H9 (cell line): ENCODE results near the gene MFSD11. TPM values are rescaled to one million over a fixed set of nuclear protein-coding genes. Genes with fewer than 3 reads are reported as not detected.
"Not testable (repeated sequence)": the region's sequence is repeated elsewhere in the genome, so short reads cannot be mapped to it uniquely, and the experiment has no call there.

Experiments
- DNase-seq: peaks from one replicate; pipeline ENCODE4 v3.0.0-alpha.2; 2017
- H2AFZ ChIP-seq: one replicate; pipeline ENCODE4 v1.6.1; 2013; ENCODE audit warnings: mild to moderate bottlenecking, low read length, control low read depth, moderate library complexity
- H2AK5ac ChIP-seq: 2 replicates; pipeline ENCODE4 v1.6.1; 2013; ENCODE audit warnings: low read length, control low read depth, mixed read lengths; ENCODE audit not compliant: insufficient read length
- H2BK120ac ChIP-seq: one replicate; pipeline ENCODE4 v1.6.1; 2013; ENCODE audit warnings: low read depth, mild to moderate bottlenecking, low read length, control low read depth, inconsistent platforms; ENCODE audit not compliant: poor library complexity, severe bottlenecking
- H2BK12ac ChIP-seq: 2 replicates; pipeline ENCODE4 v1.6.1; 2013; ENCODE audit warnings: low read length, control low read depth, mixed read lengths, low read depth; ENCODE audit not compliant: insufficient read length
- H2BK15ac ChIP-seq: 2 replicates; pipeline ENCODE4 v1.6.1; 2013; ENCODE audit warnings: low read depth, low read length, control low read depth
- H2BK20ac ChIP-seq: one replicate; pipeline ENCODE4 v1.6.1; 2013; ENCODE audit warnings: low read depth, mild to moderate bottlenecking, low read length, control low read depth, inconsistent platforms; ENCODE audit not compliant: poor library complexity, severe bottlenecking
- H2BK5ac ChIP-seq: 2 replicates; pipeline ENCODE4 v1.6.1; 2013; ENCODE audit warnings: low read length, control low read depth, mixed read lengths; ENCODE audit not compliant: insufficient read length
- H3K14ac ChIP-seq: 2 replicates; pipeline ENCODE4 v1.6.1; 2013; ENCODE audit warnings: low read length, control low read depth; ENCODE audit not compliant: insufficient read depth
- H3K18ac ChIP-seq: 2 replicates; pipeline ENCODE4 v1.6.1; 2013; ENCODE audit warnings: low read depth, mild to moderate bottlenecking, mixed read lengths, low read length, control low read depth; ENCODE audit not compliant: insufficient read length
- H3K23ac ChIP-seq: 2 replicates; pipeline ENCODE4 v1.6.1; 2013; ENCODE audit warnings: low read length, control low read depth, mixed read lengths, low read depth; ENCODE audit not compliant: insufficient read length
- H3K23me2 ChIP-seq: 2 replicates; pipeline ENCODE4 v1.6.1; 2013; ENCODE audit warnings: low read depth, mild to moderate bottlenecking, mixed read lengths, low read length, control low read depth; ENCODE audit not compliant: insufficient read length, poor library complexity, severe bottlenecking
- H3K27ac ChIP-seq: 2 replicates; pipeline ENCODE4 v1.5.1; 2013; ENCODE audit warnings: low read length, control low read depth, mixed read lengths, low read depth; ENCODE audit not compliant: insufficient read length
- H3K27me3 ChIP-seq: 2 replicates; pipeline ENCODE4 v1.6.1; 2013; ENCODE audit warnings: low read length, control low read depth, inconsistent platforms; ENCODE audit not compliant: insufficient read depth
- H3K4ac ChIP-seq: 2 replicates; pipeline ENCODE4 v1.6.1; 2013; ENCODE audit warnings: low read depth, mild to moderate bottlenecking, control low read depth, inconsistent platforms, low read length, moderate library complexity
- H3K4me1 ChIP-seq: 2 replicates; pipeline ENCODE4 v1.6.1; 2013; ENCODE audit warnings: low read length, control low read depth, inconsistent platforms; ENCODE audit not compliant: insufficient read depth
- H3K4me2 ChIP-seq: 2 replicates; pipeline ENCODE4 v1.6.1; 2013; ENCODE audit warnings: low read length, control low read depth, mixed read lengths; ENCODE audit not compliant: insufficient read length, insufficient read depth
- H3K56ac ChIP-seq: 2 replicates; pipeline ENCODE4 v1.6.1; 2013; ENCODE audit warnings: low read depth, mild to moderate bottlenecking, mixed read lengths, low read length, control low read depth; ENCODE audit not compliant: insufficient read length
- H3K79me1 ChIP-seq: 2 replicates; pipeline ENCODE4 v1.6.1; 2013; ENCODE audit warnings: low read depth, mild to moderate bottlenecking, moderate library complexity, low read length, control low read depth, inconsistent platforms; ENCODE audit not compliant: insufficient read depth, poor library complexity, severe bottlenecking
- H3K79me2 ChIP-seq: 2 replicates; pipeline ENCODE4 v1.6.1; 2013; ENCODE audit warnings: low read length, control low read depth, inconsistent platforms; ENCODE audit not compliant: insufficient read depth
- H3K9ac ChIP-seq: 2 replicates; pipeline ENCODE4 v1.6.1; 2013; ENCODE audit warnings: low read length, control low read depth, mixed read lengths; ENCODE audit not compliant: insufficient read length; ENCODE audit errors: extremely low read depth
- H3K9me3 ChIP-seq: one replicate; pipeline ENCODE4 v1.6.1; 2013; ENCODE audit warnings: low read depth, low read length, inconsistent platforms; ENCODE audit not compliant: control insufficient read depth
- H3T11ph ChIP-seq: one replicate; pipeline ENCODE4 v1.6.1; 2013; ENCODE audit warnings: mild to moderate bottlenecking, low read length, control low read depth, inconsistent platforms
- H4K20me1 ChIP-seq: one replicate; pipeline ENCODE4 v1.6.1; 2013; ENCODE audit not compliant: control insufficient read depth, insufficient read length, insufficient read depth
- H4K5ac ChIP-seq: 2 replicates; pipeline ENCODE4 v1.6.1; 2013; ENCODE audit warnings: low read depth, mild to moderate bottlenecking, mixed read lengths, low read length, control low read depth; ENCODE audit not compliant: insufficient read length
- H4K8ac ChIP-seq: replicated peaks from 2 replicates; pipeline ENCODE4 v1.6.1; 2013; ENCODE audit warnings: low read length, control low read depth, mixed read lengths, low read depth; ENCODE audit not compliant: insufficient read length
- H4K91ac ChIP-seq: 2 replicates; pipeline ENCODE4 v1.6.1; 2013; ENCODE audit warnings: low read depth, mild to moderate bottlenecking, moderate library complexity, mixed read lengths, low read length, control low read depth; ENCODE audit not compliant: insufficient read length
- H3K27ac Mint-ChIP-seq, 3 experiments: 2 replicates in 2 of 3; 3 replicates in 1 of 3; pipeline ENCODE4 v1.8.0; 2020 to 2021; ENCODE audit warnings: mixed read lengths in 3 of 3, mild to moderate bottlenecking in 1 of 3, moderate library complexity in 1 of 3
- H3K27me3 Mint-ChIP-seq: 2 replicates; pipeline ENCODE4 v1.8.0; 2021; ENCODE audit warnings: low read depth, mild to moderate bottlenecking, moderate library complexity, mixed read lengths
- H3K36me3 Mint-ChIP-seq, 3 experiments: 2 replicates in 2 of 3; 3 replicates in 1 of 3; pipeline ENCODE4 v1.8.0; 2020 to 2021; ENCODE audit warnings: low read depth in 3 of 3, mixed read lengths in 3 of 3; ENCODE audit not compliant: insufficient read depth in 1 of 3
- H3K4me1 Mint-ChIP-seq, 2 experiments: 2 replicates each; pipeline ENCODE4 v1.8.0; 2020; ENCODE audit warnings: mixed read lengths in 2 of 2
- H3K4me3 Mint-ChIP-seq, 2 experiments: 2 replicates in 1 of 2; 3 replicates in 1 of 2; pipeline ENCODE4 v1.8.0; 2020 to 2021; ENCODE audit warnings: mild to moderate bottlenecking in 2 of 2, mixed read lengths in 2 of 2, moderate library complexity in 1 of 2
- H3K9me3 Mint-ChIP-seq, 2 experiments: 2 replicates in 1 of 2; 3 replicates in 1 of 2; pipeline ENCODE4 v1.8.0; 2020; ENCODE audit warnings: mild to moderate bottlenecking in 2 of 2, mixed read lengths in 2 of 2, moderate library complexity in 1 of 2
- WGBS: extraction: QIAGEN DNeasy Blood & Tissue Kit; methylation state at CpG from one replicate; pipeline ENCODE4 v1.1.7; 2013; ENCODE audit warnings: missing lambda C conversion rate, low lambda C conversion rate, mixed read lengths; ENCODE audit not compliant: insufficient read length; ENCODE audit errors: extremely low coverage; 5-methylcytosine and 5-hydroxymethylcytosine counted together
- total RNA-seq: library from RNA; stranded (reverse); gene quantifications from 2 replicates; pipeline ENCODE4 v1.2.1, GENCODE V29; 2021
- TF ChIP-seq, protein P1 (sequence below): fragments of 200-600 bp; sonication (generic); conservative IDR thresholded peaks from 3 replicates; pipeline ENCODE4 v1.8.0; 2021; ENCODE audit warnings: antibody characterized with exemption, mild to moderate bottlenecking

Gene MFSD11
- total RNA-seq, 1 experiment from 2014 or later = 19.9 TPM

DNA sequence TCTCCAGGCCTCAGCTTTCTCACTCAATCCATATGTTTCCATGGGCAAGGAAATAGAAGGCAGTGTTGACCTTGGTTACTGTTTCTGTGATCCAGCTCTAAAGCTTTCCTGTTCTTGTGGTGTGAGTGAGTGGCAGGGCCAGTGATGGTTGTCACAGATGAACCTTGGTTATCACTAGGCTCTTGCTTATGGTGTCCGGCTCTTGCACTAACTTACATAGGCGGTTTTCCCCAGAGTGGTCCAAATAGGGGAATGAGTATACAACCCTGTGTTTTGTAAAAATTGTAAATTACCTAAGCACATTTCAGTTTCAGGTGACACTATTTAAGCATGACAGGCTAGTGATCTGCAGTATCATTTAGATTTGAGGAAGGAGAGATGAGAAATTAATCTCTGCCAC lies 6.8 kb downstream of the MFSD11 start:
- no peak overlapping the region for H3K4me2 ChIP-seq
- WGBS = no CpG with 5 or more reads among the region's 2 CpGs
- no peak overlapping the region for H3K14ac ChIP-seq
- no peaks in the 10 kb centered on the region for H3K9me3 ChIP-seq
- H3K27me3 Mint-ChIP-seq = no peaks in the 10 kb centered on the region
- no peaks in the 10 kb centered on the region for H3K23me2 ChIP-seq
- no peak overlapping the region for H3K9ac ChIP-seq
- no peak overlapping the region for H2AFZ ChIP-seq
- H3K23ac ChIP-seq = no peak overlapping the region
- no peak overlapping the region for H3T11ph ChIP-seq
- TF ChIP-seq, protein P1, sequence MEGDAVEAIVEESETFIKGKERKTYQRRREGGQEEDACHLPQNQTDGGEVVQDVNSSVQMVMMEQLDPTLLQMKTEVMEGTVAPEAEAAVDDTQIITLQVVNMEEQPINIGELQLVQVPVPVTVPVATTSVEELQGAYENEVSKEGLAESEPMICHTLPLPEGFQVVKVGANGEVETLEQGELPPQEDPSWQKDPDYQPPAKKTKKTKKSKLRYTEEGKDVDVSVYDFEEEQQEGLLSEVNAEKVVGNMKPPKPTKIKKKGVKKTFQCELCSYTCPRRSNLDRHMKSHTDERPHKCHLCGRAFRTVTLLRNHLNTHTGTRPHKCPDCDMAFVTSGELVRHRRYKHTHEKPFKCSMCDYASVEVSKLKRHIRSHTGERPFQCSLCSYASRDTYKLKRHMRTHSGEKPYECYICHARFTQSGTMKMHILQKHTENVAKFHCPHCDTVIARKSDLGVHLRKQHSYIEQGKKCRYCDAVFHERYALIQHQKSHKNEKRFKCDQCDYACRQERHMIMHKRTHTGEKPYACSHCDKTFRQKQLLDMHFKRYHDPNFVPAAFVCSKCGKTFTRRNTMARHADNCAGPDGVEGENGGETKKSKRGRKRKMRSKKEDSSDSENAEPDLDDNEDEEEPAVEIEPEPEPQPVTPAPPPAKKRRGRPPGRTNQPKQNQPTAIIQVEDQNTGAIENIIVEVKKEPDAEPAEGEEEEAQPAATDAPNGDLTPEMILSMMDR = no peak
- DNase-seq = no peak
- no peak overlapping the region for H3K27ac Mint-ChIP-seq
- H2BK5ac ChIP-seq = no peak overlapping the region
- H3K4ac ChIP-seq = no peak overlapping the region
- H3K36me3 Mint-ChIP-seq = peaks cover 23 to 54% (median 39%) of the 10 kb centered on the region in 3 experiments
- no peak overlapping the region for H4K91ac ChIP-seq
- no peak overlapping the region for H2AK5ac ChIP-seq
- H4K20me1 ChIP-seq = no peaks in the 10 kb centered on the region
- no peak overlapping the region for H3K4me3 Mint-ChIP-seq
- H2BK20ac ChIP-seq = no peak overlapping the region
- no peak overlapping the region for H3K18ac ChIP-seq
- no peak overlapping the region for H4K8ac ChIP-seq
- no peak overlapping the region for H3K27ac ChIP-seq
- H3K4me1 ChIP-seq = no peaks in the 10 kb centered on the region
- H2BK120ac ChIP-seq = no peak overlapping the region
- no peaks in the 10 kb centered on the region; a peak in 1 of 5 replicates for H3K9me3 Mint-ChIP-seq
- no peaks in the 10 kb centered on the region for H3K79me1 ChIP-seq
- H4K5ac ChIP-seq = no peak overlapping the region
- H3K27me3 ChIP-seq = no peaks in the 10 kb centered on the region
- H3K79me2 ChIP-seq = no peaks in the 10 kb centered on the region
- no peak overlapping the region for H3K56ac ChIP-seq
- H3K4me1 Mint-ChIP-seq = no peaks in the 10 kb centered on the region
- no peak overlapping the region for H2BK15ac ChIP-seq
- no peak overlapping the region for H2BK12ac ChIP-seq

DNA sequence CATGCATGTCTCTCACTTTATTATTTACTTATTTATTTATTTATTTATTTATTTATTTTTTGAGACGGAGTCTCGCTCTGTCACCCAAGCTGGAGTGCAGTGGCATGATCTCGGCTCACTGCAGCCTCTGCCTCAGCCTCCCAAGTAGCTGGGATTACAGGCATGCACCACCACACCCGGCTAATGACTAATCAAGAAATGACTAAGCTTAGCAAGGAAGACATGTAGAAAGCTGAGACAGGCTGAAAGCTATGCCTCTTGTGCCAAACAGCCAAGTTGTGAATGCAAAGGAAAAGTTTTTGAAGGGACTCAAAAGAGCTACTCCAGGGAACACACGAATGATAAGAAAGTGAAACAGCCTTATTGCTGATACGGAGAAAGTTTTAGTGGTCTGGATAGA lies 7.9 kb downstream of the MFSD11 start:
- not testable (repeated sequence) for H3T11ph ChIP-seq, H2BK20ac ChIP-seq, H3K9me3 Mint-ChIP-seq, H3K23ac ChIP-seq, H4K20me1 ChIP-seq, H3K9me3 ChIP-seq, H3K4me1 ChIP-seq, H2BK12ac ChIP-seq, H3K4me1 Mint-ChIP-seq, H2BK120ac ChIP-seq, H3K18ac ChIP-seq, H4K8ac ChIP-seq, H3K4me2 ChIP-seq, DNase-seq, H4K5ac ChIP-seq, H3K9ac ChIP-seq, H3K14ac ChIP-seq, H2BK15ac ChIP-seq, H3K27ac ChIP-seq, H3K27ac Mint-ChIP-seq, H3K4me3 Mint-ChIP-seq, H2AK5ac ChIP-seq, H3K27me3 Mint-ChIP-seq, H3K56ac ChIP-seq, H2BK5ac ChIP-seq, H3K23me2 ChIP-seq, H4K91ac ChIP-seq, H3K79me2 ChIP-seq, H3K79me1 ChIP-seq, H2AFZ ChIP-seq, H3K27me3 ChIP-seq, H3K4ac ChIP-seq
- peaks cover 23 to 57% (median 39%) of the 10 kb centered on the region in 3 experiments for H3K36me3 Mint-ChIP-seq
- WGBS = no CpG with 5 or more reads among the region's 6 CpGs
